ENCODE results near the gene MAP7.

The MAP7 gene

DNA sequence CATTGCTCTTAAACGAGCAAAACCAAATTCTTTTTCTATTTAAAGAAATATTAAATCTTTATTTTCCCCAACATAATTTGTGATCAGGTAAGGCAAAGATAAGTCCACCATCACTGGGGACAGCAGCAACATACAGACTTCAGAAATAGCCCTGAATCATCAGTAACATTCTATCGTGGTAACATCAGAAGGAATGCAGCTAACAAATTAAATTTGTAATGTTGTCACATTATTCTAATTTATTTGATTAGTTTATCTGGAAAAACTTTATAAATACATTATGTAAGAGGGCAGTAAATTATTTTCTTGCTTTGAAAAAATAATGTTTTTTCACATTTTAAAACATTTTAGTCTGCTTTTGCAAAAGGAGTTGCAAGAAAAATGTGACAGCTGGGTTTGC, 206.9 kb downstream of the MAP7 start:
- DNase-seq (ENCODE audit: low read depth in 2 of 2, low spot score in 1 of 2): no peak

DNA sequence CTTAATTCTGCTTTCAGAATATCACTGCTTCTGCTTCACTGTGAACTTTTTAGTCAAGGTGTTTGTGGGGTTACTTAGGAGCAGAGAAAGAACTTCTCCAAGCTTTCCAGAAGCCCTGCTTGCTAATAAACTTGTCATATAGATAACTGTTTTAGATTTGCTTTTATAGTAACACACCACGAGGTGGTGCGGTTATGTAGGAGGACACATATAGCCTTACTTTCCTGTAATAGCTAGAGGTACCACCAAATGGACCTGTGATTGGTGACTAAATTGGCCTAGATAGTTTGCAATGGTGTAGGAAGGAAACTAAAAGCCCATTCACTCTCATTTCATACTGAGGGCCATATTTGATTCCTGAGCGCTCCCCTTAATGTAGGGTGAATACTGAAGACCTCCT, 208.3 kb downstream of the MAP7 start:
- no peak for DNase-seq (ENCODE audit: low read depth in 2 of 2, low spot score in 1 of 2)

DNA sequence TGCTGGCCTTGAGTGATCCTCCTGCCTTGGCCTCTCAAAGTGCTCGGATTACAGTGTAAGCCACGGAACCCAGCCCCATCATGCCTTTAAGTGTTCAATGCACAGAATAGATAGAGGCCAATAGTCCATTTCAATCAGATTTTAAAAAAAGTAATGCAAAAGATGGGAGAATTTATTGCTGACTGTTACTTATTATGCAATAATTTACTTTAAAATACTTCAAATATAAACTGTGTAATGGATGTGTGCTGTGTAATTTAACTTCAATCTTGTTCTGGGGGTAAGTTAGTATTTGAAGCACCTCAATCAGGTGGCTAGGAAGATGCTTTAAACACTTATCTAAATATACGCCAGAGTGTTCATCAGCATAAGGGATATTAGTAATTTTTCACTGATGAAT, 208.9 kb downstream of the MAP7 start:
- DNase-seq (ENCODE audit: low read depth in 2 of 2, low spot score in 1 of 2): no peak

- DNase-seq (ENCODE audit: low read depth in 2 of 2, low spot score in 1 of 2): no peak
Measured at GRCh38 chr6:136338486-136338885, 211.7 kb downstream of the MAP7 start.

DNA sequence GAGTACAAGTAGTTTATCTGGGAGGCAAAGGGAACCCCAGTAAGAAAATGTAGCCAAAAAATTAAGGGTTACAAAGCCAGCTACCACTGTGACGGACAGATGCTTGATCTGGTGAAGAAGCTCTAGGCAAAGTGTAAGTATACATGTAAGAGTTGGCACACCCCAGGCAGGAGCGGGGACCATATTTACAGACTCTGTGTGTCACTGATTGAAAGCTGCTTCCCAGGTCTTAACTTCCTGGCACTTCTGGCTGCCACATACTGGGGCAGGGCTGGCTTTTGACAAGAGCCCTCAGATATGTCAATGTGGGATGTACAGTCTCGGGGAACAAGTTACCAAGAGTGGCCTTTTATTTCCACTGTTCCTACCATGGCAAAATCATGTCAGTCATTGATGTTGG, 212.6 kb downstream of the MAP7 start:
- no peak for DNase-seq (ENCODE audit: low read depth in 2 of 2, low spot score in 1 of 2)

GRCh38 chr6:136337121-136337520, 213.1 kb downstream of the MAP7 start:
- DNase-seq (ENCODE audit: low read depth in 2 of 2, low spot score in 1 of 2): no peak

DNA sequence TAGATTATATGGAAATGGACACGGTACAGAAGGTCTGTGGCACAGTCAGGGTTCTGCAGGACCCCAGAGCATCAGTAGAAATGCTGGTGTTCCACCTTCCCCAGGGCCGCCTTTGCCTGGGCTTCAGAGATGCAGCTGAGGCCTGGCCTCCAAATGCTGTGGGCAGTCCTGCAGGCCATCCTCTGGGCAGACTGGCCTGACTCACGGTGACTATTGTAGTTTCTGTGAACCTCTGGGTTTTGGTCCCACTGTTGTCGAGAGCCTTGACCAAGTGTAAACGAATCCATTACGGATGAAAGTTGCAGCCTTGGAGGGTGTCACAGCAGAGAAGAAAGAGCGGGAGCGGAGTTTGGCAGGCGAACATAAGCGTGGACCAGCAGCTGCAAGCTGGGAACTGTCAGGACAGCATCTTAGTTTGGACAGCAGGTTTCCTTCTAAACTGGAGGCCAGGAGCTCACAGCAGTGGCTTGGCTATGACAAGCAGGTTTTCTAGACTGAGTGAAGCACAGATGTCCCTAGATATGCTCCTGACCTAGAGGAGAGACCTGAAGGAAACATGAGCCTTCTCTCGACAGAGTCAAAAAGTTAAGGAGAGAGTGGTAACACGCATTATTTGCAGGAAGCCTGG, 214.4 kb downstream of the MAP7 start:
- no peak for DNase-seq (ENCODE audit: low read depth in 2 of 2, low spot score in 1 of 2)

GRCh38 chr6:136334853-136335252, 215.4 kb downstream of the MAP7 start:
- DNase-seq (ENCODE audit: low read depth in 2 of 2, low spot score in 1 of 2): no peak

DNA sequence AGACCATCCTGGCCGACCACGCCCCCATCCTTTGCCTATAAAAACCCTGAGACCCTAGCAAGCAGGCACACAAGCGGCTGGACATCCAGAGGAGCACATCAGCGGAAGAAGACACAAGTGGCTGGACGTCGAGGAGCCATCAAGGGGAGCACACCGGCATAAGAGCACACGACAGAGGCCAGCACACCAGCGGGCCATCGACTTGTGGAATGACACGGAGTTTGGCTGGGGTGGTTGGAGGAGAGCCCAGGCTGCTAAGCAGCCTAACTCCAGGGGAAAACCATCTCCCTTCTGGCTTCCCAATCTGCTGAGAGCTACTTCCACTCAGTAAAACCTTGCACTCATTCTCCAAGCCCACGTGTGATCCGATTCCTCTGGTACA, 215.8 kb downstream of the MAP7 start:
- DNase-seq (ENCODE audit: low read depth in 2 of 2, low spot score in 1 of 2): no peak

- no peak for DNase-seq (ENCODE audit: low read depth in 2 of 2, low spot score in 1 of 2)
Measured at GRCh38 chr6:136333824-136334464, 216.3 kb downstream of the MAP7 start.

GRCh38 chr6:136331461-136331860, 218.8 kb downstream of the MAP7 start:
- no peak for DNase-seq (ENCODE audit: low read depth in 2 of 2, low spot score in 1 of 2)

DNA sequence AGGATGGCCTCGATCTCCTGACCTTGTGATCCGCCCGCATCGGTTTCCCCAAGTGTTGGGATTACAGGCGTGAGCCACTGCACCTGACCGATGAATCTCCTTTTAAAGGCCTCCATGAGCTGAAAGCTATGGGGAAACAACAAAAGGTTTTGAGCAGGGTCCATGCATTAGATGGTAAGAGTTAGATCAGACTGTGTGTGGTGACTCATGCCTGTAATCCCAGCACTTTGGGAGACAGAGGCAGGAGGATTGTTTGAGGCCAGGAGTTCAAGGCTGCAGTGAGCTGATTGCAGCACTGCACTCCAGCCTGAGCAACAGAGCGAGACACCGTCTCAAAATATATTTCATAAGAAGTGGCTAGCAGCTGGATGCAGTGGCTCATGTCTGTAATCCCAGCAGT, 219.6 kb downstream of the MAP7 start:
- DNase-seq (ENCODE audit: low read depth in 2 of 2, low spot score in 1 of 2): no peak

GRCh38 chr6:136326038-136326553, 224.1 kb downstream of the MAP7 start:
- no peak for DNase-seq (ENCODE audit: low read depth in 2 of 2, low spot score in 1 of 2)

- DNase-seq (ENCODE audit: low read depth in 2 of 2, low spot score in 1 of 2): no peak
Measured at GRCh38 chr6:136324686-136325380, 225.4 kb downstream of the MAP7 start.

GRCh38 chr6:136323431-136324112, 226.7 kb downstream of the MAP7 start:
- no peak for DNase-seq (ENCODE audit: low read depth in 2 of 2, low spot score in 1 of 2)

- no peak for DNase-seq (ENCODE audit: low read depth in 2 of 2, low spot score in 1 of 2)
Measured at GRCh38 chr6:136319732-136320131, 230.5 kb downstream of the MAP7 start.

GRCh38 chr6:136318676-136319075, 231.5 kb downstream of the MAP7 start:
- DNase-seq (ENCODE audit: low read depth in 2 of 2, low spot score in 1 of 2): no peak

- no peak for DNase-seq (ENCODE audit: low read depth in 2 of 2, low spot score in 1 of 2)
Measured at GRCh38 chr6:136317971-136318370, 232.3 kb downstream of the MAP7 start.

- peak; percentile 8 to 43 for DNase-seq (ENCODE audit: low read depth in 2 of 2, low spot score in 1 of 2)
Measured at GRCh38 chr6:136317021-136317694, 233.1 kb downstream of the MAP7 start.

DNA sequence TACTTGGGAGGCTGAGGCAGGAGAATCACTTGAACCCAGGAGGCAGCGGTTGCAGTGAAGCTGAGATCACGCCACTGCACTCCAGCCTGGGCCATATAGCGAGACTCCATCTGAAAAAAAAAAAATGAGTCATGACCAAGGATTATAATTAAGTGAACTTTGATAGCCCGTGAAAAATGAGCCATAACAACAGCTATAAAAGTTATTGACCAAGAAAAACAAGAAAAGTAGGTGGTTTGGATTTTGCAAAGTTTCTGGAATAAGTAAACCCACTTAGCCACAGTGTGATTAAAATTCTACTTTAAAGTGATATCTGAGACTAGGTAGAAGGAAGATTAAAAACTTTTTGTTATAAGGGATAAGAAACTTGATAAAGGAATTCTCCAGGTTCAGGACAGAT, 234.6 kb downstream of the MAP7 start:
- DNase-seq (ENCODE audit: low read depth in 2 of 2, low spot score in 1 of 2): no peak

DNA sequence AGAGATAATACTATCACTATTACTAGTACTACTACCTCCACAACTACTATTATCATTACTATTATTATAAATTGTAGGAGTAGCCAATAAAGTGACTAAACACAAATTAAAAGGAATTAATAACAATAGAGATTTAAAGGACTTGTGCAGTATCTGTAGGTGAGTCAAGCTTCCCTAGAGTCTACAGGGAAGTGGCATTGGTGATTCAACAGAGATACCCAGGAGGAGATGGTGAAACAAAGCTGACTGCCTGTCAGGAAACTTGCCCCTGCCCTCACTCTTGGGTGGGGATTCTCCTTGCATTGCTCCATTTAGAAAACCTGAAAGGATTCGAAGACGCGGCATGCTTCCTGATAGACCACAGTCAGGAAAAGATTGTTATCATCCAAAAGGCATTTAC, 237.2 kb downstream of the MAP7 start:
- no peak for DNase-seq (ENCODE audit: low read depth in 2 of 2, low spot score in 1 of 2)

All from stimulated activated CD8-positive, alpha-beta memory T cell treated with anti-CD3 and anti-CD28 coated beads, Interleukin-4, amount 100 ng/mL, for 1 hour (primary cell).